GM21576 (cell line): ENCODE results near the gene TUT4.
"Not testable (repeated sequence)": the region's sequence is repeated elsewhere in the genome, so short reads cannot be mapped to it uniquely, and the experiment has no call there.

Experiments used
- ATAC-seq: cut with Tn5 transposase; IDR thresholded peaks from one replicate; pipeline ENCODE4 v1.9.1; 2021; ENCODE audit warnings: mild to moderate bottlenecking, moderate library complexity; ENCODE audit not compliant: unreplicated experiment

Gene TUT4

DNA sequence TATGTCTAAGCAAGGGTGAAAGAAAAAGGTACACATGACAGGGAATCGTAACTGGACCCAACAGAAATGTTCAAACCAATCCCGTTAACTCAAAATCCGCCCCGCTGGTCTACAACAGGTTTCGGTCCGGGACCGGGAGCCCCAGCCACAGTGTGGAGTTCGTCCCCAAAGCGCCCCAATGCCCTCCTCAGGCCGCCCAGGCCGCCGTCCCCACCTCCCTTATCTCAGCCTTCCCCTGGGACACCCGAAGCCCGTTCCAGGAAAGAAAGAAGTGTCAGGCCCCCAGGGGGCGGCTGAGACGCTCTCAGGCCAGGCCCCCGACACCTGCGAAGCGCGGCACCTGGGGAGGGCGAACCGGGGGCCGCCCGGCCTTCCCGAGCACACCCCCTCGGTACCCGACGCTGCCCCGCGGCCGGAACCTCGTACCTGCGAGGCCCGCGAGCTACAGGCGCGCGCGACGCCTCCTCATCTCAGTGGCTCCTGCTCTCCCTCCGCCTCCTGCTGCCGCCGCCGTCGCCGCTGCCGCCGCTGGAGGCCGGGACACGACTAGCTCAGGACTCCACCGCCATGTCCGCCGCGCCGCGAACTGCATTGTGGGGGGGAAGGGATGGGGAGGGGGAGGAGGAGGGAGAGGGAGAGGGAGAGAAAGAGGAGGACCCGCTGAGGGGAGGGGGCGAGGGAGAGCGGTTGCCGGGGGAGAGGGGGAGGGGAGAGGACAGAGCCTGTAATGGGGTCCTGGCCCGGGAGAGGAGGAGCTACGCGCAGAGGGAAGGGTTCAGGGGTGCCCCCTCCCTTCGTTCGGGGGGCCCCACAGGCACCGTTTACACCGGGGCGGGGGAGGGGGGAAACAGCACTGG lies at the start of gene TUT4:
Gene TUT4 (minus strand): TSS at position 588 of the 857 bp plus-strand sequence. CDS start 26,812 bp downstream, outside the sequence.
- peak; percentile 43 for ATAC-seq

GRCh38 chr1:52601991-52602855 lies 49.3 kb upstream of the TUT4 start, which contains the start of gene GPX7:
TSS of gene GPX7 (plus strand) at chr1:52602371. CDS start at chr1:52602410, 39 bp downstream.
- ATAC-seq: no peak

- no peak for ATAC-seq
Measured at GRCh38 chr1:52601519-52601918, 48.6 kb upstream of the TUT4 start.

DNA sequence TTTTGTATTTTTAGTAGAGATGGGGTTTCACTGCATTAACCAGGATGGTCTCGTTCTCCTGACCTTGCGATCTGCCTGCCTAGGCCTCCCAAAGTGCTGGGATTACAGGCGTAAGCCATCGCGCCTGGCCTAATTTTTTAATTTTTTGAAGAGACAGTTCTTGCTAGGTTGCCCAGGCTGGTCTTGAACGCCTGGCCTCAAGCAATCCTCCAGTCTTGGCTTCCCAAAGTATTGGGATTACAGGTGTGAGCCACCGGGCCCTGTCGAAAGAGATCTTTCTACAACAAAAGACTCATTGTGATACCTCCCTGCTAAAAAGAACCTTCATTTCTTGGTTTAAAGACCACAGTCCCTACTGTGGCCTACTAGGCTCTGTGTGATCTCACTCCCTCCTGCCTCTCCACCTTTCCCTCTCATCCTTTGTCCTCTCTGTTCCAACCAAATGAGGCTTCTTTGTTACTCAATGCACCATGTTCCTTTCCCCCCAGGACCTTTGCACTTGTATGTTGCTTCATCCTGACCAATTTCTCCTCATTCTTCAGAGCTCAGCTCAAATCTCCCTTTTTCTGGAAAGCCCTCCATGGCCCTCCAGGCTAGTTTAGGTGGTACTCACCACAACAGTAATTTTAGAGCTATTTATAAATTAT lies 47.8 kb upstream of the TUT4 start:
- ATAC-seq: no peak

DNA sequence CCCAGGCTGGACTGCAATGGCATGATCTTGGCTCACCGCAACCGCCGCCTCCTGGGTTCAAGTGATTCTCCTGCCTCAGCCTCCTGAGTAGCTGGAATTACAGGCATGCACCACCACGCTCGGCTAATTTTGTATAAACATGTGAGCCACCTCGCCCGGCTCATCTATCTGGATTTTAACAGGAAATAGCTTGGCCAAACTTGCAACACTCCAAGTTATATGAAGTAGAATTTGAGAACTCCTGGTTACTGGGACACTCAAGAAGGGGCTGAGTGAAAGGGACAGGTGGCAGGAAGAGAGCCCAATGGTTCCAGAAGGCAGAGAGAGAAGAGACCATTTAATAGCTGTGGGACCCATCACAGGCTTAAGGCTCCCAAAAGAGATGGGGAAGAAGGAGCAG lies 46.3 kb upstream of the TUT4 start:
- ATAC-seq: no peak

DNA sequence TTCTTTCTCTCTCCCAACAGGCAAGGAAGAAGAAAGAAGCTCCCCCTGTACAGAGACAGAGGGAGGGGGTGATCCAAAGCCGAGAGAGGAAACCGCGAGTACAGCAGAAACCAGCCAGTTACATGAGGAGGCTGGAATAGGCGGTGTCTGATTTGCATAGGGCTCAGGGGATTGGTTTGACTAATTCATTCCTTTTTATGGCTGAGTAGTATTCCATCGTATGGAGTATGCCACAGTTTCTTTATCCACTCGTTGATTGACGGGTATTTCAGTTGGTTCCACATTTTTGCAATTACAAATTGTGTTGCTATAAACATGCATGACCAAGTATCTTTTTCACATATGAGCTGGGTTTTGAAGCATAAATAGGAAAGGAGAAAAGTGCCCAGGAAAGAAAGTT lies 45.8 kb upstream of the TUT4 start:
- ATAC-seq: no peak

GRCh38 chr1:52597912-52598311 lies 45.0 kb upstream of the TUT4 start:
- ATAC-seq: no peak

- ATAC-seq: no peak
Measured at GRCh38 chr1:52595061-52595460, 42.2 kb upstream of the TUT4 start.

GRCh38 chr1:52593495-52593894 lies 40.6 kb upstream of the TUT4 start:
- no peak for ATAC-seq

GRCh38 chr1:52592637-52593323 lies 39.9 kb upstream of the TUT4 start:
- no peak for ATAC-seq

GRCh38 chr1:52590266-52590665 lies 37.4 kb upstream of the TUT4 start:
- no peak for ATAC-seq

DNA sequence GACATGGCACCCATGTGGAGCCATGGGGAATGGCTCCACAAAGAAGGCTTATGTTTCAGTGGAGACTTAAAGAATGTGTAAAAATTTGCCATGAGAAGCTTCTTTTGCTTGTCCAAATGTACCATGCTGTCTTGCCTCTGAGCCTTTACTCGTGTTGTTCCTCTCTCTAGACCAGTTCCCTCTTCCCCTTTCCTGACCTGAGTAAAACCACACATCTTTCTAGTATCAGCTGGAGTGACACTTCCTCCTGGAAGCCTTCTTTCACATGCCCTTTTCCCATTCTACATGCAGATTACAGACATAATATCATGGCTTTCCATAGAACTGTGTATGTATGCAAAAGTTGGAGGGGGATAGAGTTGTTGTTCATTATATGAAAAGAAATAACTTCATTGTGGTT lies 35.6 kb upstream of the TUT4 start:
- ATAC-seq: no peak

DNA sequence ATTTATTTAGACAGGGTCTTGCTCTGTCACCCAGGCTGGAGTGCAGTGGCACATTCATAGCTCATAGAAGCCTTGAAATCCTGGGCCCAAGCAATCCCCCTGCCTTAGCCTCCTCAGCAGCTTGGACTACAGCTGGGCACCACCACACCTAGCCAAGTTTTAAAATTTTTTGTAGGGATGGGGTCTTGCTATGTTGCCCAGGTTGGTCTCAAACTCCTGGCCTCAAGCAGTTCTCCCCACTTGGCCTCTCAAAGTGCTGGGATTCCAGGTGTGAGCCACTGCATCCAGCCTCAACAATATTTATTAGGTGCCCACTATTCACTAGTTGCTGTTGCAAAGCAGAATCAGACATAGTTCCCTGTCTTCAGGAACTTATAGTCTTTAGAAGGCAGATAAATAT lies 35.1 kb upstream of the TUT4 start:
- no peak for ATAC-seq

DNA sequence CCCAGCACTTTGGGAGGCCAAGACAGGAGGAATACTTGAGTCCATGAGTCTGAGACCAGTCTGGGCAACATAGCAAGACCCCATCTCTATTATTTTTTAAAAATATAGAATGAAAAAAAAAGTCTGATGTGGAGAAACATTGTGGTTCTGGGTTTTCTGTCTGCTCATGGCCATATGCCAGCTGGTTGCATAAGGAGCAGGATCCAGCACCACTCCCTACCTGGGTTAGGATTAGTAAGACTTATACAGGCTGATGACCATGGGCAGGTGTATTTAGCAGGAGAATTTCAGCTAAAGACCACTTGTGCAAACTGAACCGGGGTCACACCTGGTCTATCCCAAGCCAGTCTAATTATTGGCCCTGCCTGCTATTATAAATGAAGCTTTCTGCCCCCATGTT lies 32.6 kb upstream of the TUT4 start:
- ATAC-seq: no peak

DNA sequence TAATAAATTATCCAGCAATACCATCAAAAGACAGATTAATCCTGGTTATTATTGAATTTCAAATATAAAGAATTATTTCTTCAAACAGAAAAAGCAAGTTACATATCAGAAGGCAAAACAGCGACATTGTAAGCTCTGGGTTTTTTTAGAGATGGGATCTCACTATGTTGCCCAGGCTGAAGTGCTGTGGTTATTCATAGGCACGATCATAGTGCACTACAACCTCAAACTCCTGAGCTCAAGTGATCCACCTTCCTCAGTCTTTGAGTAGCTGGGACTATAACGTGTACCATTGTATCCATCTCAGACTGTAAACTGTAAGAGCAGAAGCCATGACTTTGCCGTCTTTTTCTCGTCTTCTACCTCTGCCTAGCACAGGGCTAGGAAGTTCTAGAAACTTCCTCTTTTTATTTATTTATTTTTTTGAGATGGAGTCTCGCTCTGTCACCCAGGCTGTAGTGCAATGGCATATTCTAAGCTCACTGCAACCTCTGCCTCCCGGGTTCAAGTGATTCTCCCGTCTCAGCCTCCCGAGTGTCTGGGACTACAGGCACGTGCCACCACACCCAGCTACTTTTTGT lies 29.3 kb upstream of the TUT4 start:
- no peak for ATAC-seq

DNA sequence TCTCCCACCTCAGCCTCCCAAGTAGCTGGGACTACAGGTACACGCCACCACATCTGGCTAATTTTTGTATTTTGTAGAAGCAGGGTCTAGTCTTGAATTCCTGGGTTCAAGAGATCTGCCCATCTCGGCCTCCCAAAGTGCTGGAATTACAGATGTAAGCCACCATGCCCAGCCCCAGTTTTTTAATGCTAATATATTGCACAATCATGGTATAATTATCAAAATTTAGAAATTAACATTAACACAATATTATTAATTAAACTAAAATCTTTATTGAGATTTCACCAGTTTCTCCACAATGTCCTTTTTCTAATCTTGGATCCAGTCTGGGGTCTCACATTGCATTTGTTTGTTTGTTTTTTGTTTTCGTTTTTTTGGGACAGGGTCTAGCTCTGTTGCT lies 27.4 kb upstream of the TUT4 start:
- no peak for ATAC-seq

- no peak for ATAC-seq
Measured at GRCh38 chr1:52579415-52579814, 26.5 kb upstream of the TUT4 start.

DNA sequence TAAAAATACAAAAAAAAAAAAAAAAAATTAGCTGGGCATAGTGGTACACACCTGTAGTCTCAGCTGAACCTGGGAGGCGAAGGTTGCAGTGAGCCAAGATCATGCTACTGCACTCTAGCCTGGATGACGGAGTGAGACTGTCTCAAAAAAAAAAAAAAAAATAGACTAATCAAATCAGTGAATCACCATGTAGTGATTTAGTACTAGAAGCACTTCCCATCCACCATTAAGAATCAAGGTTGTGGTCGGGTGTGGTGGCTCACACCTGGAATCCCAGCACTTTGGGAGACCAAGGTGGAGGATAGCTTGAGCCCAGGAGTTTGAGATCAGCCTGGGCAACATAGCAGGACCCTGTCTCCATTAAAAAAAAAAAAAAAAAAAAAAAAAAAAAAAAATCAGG lies 25.2 kb upstream of the TUT4 start:
- ATAC-seq: not testable (repeated sequence)

DNA sequence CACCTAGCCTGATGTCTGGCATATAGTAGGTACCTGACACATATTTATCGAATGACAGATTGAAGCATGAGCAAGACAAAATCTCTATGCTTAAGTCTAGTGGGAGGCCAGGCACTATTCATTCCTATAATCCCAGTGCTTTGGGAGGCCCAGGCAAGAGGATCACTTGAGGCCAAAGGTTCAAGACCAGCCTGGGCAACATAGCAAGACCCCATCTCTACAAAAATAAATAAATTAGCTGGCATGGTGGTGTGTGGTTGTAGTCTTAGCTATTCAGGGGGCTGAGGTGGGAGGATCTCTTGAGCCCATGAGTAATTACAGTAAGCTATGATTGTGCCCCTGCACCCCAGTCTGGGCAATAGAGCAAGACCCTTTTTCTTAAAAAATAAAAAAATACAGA lies 23.2 kb upstream of the TUT4 start:
- ATAC-seq: no peak

DNA sequence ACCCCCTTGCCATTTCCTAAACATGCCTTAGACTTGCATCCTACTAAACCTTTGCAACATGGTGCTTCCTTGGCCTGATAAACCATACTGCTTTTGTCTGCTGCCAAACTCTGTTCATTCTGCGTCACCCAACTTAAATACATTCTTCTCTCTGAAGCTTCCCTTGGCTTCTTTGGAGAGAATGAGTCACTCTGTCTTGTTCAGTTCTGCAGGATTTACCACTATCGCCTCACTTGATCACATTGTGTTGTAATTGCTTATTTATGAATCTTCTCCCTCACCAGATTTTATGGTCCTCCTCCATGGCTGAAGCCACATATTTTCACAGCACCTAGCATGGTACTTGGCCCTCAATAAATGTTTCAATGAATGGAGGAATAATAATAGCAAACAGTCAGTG lies 21.7 kb upstream of the TUT4 start:
- no peak for ATAC-seq
